ENCODE measurements around the gene YIPF5. TPM values are rescaled to one million over a fixed set of nuclear protein-coding genes. Genes with fewer than 3 reads are reported as not detected.

YIPF5 gene
- total RNA-seq, 3 donors from 2014 or later = 45.9 to 53.6 (median 53.5) TPM

GRCh38 chr5:144125163-144125726 lies 45.2 kb downstream of the YIPF5 start:
- ATAC-seq (no peak), DNase-seq (no peak)
- intact Hi-C loops (cut with DNase I, micrococcal nuclease) = no loop called here
- TF ChIP-seq CTCF (IDR thresholded peaks at IDR 0.05) = no peak
- Histone ChIP-seq H3K9me3 (no peaks in the 10 kb centered on the region), H3K4me3 (no peak overlapping the region), H3K36me3 (ENCODE audit: low read depth) (no peaks in the 10 kb centered on the region), H3K4me1 (ENCODE audit: low read depth) (no peaks in the 10 kb centered on the region)

DNA sequence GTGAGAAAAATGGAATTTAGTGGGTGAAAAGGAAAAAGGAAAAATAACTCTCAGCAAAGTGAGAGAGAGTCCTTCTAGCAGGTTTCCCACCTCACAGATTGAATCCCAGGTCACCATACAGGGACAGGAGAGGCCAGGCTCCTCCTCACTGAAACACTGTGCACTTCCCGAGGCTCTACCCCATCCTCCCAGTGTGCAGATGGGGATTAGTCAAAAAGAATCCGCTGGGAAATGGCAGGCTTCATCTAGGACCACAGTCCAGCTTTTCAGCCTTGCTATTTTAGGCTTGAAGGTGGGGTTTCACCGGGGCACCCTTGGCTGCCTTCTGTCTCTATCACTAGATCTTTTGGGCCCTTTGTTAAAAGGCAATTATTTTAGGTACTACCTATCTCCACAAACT lies 47.8 kb downstream of the YIPF5 start:
- no peaks in the 10 kb centered on the region for H3K9me3 ChIP-seq
- H3K36me3 ChIP-seq (ENCODE audit: low read depth) = no peaks in the 10 kb centered on the region
- no peak for TF ChIP-seq CTCF (IDR thresholded peaks at IDR 0.05)
- ATAC-seq (no peak), DNase-seq (no peak)
- H3K4me1 ChIP-seq (ENCODE audit: low read depth) = no peaks in the 10 kb centered on the region
- intact Hi-C loops (cut with DNase I, micrococcal nuclease) = no loop called here
- no peak overlapping the region for H3K4me3 ChIP-seq

DNA sequence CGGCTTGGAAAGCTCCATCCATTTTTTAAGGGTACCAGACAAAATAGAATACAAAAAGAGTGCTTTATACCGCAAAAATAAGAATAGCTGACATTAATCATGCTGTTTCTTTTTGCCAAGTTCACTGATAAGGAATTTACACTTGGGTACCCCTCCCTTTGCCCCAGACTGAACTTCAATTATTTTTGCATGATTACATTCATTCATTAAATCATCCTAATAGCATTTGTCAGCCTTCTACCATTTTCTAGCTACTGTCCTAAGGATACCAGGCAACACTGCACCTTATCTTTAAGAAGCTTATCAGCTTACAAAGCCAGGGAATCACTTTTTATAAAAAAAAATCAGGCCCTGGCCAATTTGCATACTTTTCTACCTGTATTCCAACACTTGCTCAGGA lies 48.4 kb downstream of the YIPF5 start:
- TF ChIP-seq CTCF (IDR thresholded peaks at IDR 0.05) = no peak
- Histone ChIP-seq H3K9me3 (no peaks in the 10 kb centered on the region), H3K4me1 (ENCODE audit: low read depth) (no peaks in the 10 kb centered on the region), H3K36me3 (ENCODE audit: low read depth) (no peaks in the 10 kb centered on the region), H3K4me3 (no peak overlapping the region)
- no peak for DNase-seq
- no peak for ATAC-seq
- intact Hi-C loops (cut with DNase I, micrococcal nuclease) = no loop called here

DNA sequence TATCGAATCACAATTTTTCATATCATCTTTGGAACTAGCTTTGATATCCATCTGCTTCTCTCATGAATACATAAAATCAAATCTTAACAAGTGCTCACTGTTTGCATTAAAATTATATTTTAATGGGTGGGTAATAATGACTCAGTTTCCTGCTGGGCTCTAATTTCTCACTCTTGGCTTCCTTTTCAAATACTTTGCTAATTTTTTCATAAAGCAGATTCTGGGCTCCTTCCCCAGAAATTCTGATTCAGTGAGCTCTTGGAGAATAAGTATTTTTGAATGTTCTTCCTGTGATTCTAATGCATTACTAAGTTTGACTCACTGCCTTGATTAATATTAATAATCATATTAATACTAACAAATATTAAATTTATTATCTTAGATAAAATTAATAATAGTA lies 48.9 kb downstream of the YIPF5 start:
- Histone ChIP-seq H3K4me3 (no peak overlapping the region), H3K9me3 (no peaks in the 10 kb centered on the region), H3K4me1 (ENCODE audit: low read depth) (no peaks in the 10 kb centered on the region), H3K36me3 (ENCODE audit: low read depth) (no peaks in the 10 kb centered on the region)
- TF ChIP-seq CTCF (IDR thresholded peaks at IDR 0.05) = no peak
- intact Hi-C loops (cut with DNase I, micrococcal nuclease) = no loop called here
- no peak for ATAC-seq
- DNase-seq = no peak

- no peak overlapping the region for H3K4me3 ChIP-seq
- H3K36me3 ChIP-seq (ENCODE audit: low read depth) = no peaks in the 10 kb centered on the region
- no peak for DNase-seq
- H3K4me1 ChIP-seq (ENCODE audit: low read depth) = no peaks in the 10 kb centered on the region
- intact Hi-C loops (cut with DNase I, micrococcal nuclease) = no loop called here
- TF ChIP-seq CTCF (IDR thresholded peaks at IDR 0.05) = no peak
- ATAC-seq = no peak
- no peaks in the 10 kb centered on the region for H3K9me3 ChIP-seq
Measured at GRCh38 chr5:144120661-144121180, 49.7 kb downstream of the YIPF5 start.

DNA sequence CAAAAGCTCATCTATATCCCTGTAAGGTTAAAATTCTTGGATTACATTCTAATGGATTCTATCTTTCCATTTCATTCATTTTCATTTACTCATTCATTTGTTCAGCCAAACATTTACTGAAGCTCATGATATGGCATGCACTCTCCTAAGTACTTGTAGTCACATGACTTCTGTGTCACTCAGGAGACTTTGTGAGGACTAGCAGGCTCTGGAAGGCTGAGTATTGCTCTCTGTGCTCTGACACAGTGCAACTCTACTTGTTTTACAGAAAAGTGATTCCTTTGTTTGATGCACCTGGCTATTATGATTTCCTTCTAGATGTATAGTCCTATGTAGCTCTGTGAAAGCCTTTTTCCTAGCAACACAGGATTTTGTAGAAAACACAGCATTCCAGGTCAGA lies 53.0 kb downstream of the YIPF5 start:
- no peak for ATAC-seq
- intact Hi-C loops (cut with DNase I, micrococcal nuclease) = no loop called here

More for the DNA sequence above, 53.0 kb downstream of the YIPF5 start:
- Histone ChIP-seq H3K4me1 (ENCODE audit: low read depth) (no peaks in the 10 kb centered on the region), H3K4me3 (no peak overlapping the region), H3K36me3 (ENCODE audit: low read depth) (no peaks in the 10 kb centered on the region), H3K9me3 (no peaks in the 10 kb centered on the region)
- no peak for DNase-seq
- TF ChIP-seq CTCF (IDR thresholded peaks at IDR 0.05) = no peak

Data from mucosa of descending colon (tissue), 3 donors.